ENCODE measurements around the gene PPAN. TPM values are rescaled to one million over a fixed set of nuclear protein-coding genes. Genes with fewer than 3 reads are reported as not detected.

The PPAN gene
- 27.0 TPM for total RNA-seq
- long read RNA-seq, transcript PPAN-201 (12 exons, 1,657 nt): major isoform, 39 of 40 reads
- long read RNA-seq, partial matches to known transcripts: 0 of 40 reads
- long read RNA-seq, other reads (novel, unspliced or antisense): 0 of 40 reads

GRCh38 chr19:10106100-10106936, at the start of gene PPAN:
PPAN (plus strand) TSS chr19:10106362; CDS start chr19:10106395, 33 bp downstream.
- DNase-seq (ENCODE audit: missing footprints) (peak; percentile 99), ATAC-seq (peak; percentile 99)
- intact Hi-C loops (cut with DNase I): no loop called here

- no peak for DNase-seq (ENCODE audit: missing footprints)
- ATAC-seq: no peak
- intact Hi-C loops (cut with DNase I): no loop called here
These were observed 44.3 kb upstream of the PPAN start for GRCh38 chr19:10061717-10062310.

- ATAC-seq: no peak
These were observed 38.0 kb upstream of the PPAN start for GRCh38 chr19:10068205-10068604.

GRCh38 chr19:10069046-10069445, 37.1 kb upstream of the PPAN start:
- intact Hi-C loops (cut with DNase I): no loop called here
- DNase-seq (ENCODE audit: missing footprints) (no peak), ATAC-seq (no peak)

More at GRCh38 chr19:10068205-10068604, 38.0 kb upstream of the PPAN start:
- DNase-seq (ENCODE audit: missing footprints): no peak
- intact Hi-C loops (cut with DNase I): no loop called here

DNA sequence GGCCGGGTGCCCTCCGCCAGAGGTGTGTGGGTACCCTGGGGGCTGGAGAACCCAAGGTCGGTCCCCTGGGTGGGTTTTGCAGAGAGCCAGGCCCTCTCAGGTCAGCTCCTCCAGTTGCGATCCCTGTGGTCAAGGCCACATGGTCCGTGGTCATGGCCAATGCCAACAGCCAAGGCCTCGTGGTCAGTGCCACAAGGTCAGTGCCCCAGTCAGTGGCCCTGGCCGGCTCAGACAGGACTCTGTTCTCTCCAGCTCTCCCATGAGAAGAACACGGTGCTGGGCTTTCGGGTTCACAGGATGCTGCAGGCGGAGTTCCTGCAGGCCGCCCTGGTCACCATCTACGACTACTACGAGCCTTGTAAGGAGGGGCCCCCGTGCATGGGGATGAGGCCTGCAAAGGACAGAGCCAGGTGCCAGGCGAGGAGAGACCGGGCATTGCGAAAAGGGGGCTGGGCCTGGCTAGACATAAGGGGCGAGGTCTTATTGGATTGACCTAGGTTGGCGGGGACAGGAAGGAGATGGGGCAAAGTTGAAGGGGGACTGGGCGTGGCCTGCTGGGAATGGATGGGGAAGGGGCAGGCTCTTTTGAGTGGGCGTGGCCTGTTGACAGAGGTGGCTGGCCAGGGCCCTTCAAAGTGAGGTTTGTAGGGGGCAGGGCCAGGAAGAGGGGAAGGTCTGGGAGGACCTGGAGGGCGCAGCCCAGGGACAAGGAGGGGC, 35.3 kb upstream of the PPAN start:
- DNase-seq (ENCODE audit: missing footprints) (no peak), ATAC-seq (no peak)
- intact Hi-C loops (cut with DNase I): no loop called here

GRCh38 chr19:10074153-10074552, 32.0 kb upstream of the PPAN start:
- no peak for DNase-seq (ENCODE audit: missing footprints)
- ATAC-seq: no peak
- intact Hi-C loops (cut with DNase I): no loop called here

- DNase-seq (ENCODE audit: missing footprints): no peak
- intact Hi-C loops (cut with DNase I): no loop called here
- no peak for ATAC-seq
These were observed 29.6 kb upstream of the PPAN start for GRCh38 chr19:10076535-10076934.

GRCh38 chr19:10078329-10078728, 27.8 kb upstream of the PPAN start:
- ATAC-seq: no peak
- DNase-seq (ENCODE audit: missing footprints): no peak
- intact Hi-C loops (cut with DNase I): no loop called here

DNA sequence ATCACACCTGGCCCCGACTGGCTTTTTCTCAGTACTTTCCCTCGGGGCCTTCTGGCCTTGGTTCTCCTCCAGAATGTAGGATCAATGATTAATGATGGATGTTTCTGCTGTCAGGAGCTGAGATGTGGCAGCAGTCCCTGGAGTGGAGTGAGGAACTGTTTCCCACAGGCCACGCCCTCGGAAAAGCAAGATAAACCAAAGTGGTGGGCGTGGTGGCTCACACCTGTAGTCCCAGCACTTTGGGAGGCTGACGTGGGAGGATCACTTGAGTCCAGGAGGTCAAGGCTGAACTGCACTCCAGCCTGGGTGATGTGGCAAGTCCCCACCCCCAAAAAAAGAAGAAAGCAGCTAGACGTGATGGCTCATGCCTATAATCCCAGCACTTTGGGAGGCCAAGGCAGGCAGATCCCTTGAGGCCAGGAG, 27.1 kb upstream of the PPAN start:
- DNase-seq (ENCODE audit: missing footprints) (no peak), ATAC-seq (no peak)
- intact Hi-C loops (cut with DNase I): no loop called here

GRCh38 chr19:10083911-10084310, 22.3 kb upstream of the PPAN start:
- DNase-seq (ENCODE audit: missing footprints) (no peak), ATAC-seq (no peak)
- intact Hi-C loops (cut with DNase I): no loop called here

- no peak for ATAC-seq
- intact Hi-C loops (cut with DNase I): no loop called here
- DNase-seq (ENCODE audit: missing footprints): no peak
These were observed 21.4 kb upstream of the PPAN start for GRCh38 chr19:10084803-10085202.

- intact Hi-C loops (cut with DNase I): no loop called here
- ATAC-seq (peak; percentile 91), DNase-seq (ENCODE audit: missing footprints) (peak; percentile 90)
These were observed 20.2 kb upstream of the PPAN start, which contains the start of gene SHFL for GRCh38 chr19:10085641-10086590. SHFL (plus strand) TSS chr19:10086317; CDS start chr19:10086428, 111 bp downstream.

DNA sequence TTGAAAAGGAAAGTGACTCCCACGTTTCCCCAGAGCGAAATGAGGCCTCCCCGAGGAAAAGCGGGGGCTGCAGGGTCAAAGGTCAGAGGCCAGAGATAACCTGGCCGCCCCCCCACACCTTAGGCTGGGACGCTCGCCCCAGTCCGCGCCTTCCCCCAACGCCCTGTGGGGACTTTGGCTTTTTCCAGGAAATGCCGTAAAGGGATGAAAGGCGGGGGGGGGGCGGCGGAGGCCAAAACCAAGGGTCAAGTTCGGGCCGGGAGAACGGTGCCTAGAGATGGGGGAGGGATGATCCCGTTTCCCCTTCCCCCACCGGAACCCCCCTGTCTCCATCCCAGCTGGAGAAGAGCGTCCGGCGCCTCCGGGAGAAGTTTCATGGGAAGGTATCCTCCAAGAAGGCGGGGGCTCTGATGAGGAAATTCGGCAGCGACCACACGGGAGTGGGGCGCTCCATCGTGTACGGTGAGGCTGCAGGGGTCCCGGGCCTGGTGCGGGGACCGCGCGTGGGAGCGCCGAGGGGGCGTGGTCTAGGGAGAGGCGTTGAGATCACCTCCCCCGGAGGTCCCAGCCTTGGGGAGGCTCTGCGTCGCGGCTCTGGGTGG, 19.5 kb upstream of the PPAN start:
- DNase-seq (ENCODE audit: missing footprints) (no peak), ATAC-seq (peak; percentile 26)
- intact Hi-C loops (cut with DNase I): no loop called here

- DNase-seq (ENCODE audit: missing footprints) (no peak), ATAC-seq (no peak)
- intact Hi-C loops (cut with DNase I): no loop called here
These were observed 18.7 kb upstream of the PPAN start for GRCh38 chr19:10087296-10088061.

DNA sequence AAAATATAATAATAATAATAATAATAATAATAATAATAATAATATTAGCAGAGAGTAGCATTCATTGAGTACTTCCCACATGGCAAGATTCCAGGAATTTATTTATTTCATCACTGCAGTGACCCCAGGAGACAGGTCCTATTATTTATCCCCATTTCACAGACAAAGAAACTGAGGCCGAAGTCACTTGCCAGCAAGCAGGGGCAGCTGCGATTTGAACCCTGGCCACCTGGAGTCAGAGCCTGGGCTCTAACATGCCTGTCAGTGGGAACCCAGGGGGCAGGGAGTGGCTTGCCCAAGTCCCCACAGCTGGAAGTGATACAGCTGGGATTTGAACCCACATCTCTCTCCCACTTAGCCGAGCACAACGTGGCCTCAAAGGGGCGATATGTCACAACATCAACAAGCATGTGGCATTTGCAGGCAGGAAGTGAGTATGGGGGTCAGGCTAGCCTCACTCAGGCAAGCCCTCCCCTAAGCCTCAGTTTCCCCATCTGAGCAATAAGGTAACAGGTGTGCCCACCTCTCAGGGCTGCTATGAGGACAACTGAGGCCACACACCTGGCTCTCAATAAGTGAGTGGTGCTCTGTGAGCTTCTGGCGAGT, 17.1 kb upstream of the PPAN start:
- DNase-seq (ENCODE audit: missing footprints): no peak
- no peak for ATAC-seq
- intact Hi-C loops (cut with DNase I): no loop called here

DNA sequence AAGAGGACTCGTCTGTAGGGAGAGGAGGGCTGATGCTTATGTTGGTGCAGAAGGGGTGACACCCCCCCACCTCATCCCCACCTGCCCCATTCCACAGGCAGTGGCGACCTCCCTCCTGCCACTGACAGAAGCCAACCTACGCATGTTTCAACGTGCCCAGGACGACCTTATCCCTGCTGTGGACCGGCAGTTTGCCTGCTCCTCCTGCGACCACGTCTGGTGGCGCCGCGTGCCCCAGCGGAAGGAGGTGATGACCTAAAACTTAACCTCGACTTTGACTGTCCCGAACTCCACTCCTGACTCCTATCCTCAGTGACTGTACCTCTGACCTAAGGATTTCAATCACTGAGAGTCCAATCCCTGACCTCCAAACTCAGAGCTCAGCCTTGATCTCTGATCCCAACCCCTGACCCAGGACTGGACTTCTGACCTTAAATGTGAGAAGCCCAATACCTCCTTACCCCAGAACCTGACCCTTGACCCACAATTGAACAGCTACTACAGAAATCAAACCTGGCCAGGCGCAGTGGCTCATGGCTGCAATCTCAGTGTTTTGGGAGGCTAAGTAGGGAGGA, 16.3 kb upstream of the PPAN start:
- no peak for ATAC-seq
- intact Hi-C loops (cut with DNase I): no loop called here
- DNase-seq (ENCODE audit: missing footprints): no peak

GRCh38 chr19:10091370-10091687, 14.8 kb upstream of the PPAN start:
- intact Hi-C loops (cut with DNase I): no loop called here
- ATAC-seq (no peak), DNase-seq (ENCODE audit: missing footprints) (no peak)

All from Right ventricle myocardium inferior (tissue), 1 donor.